B cell (primary cell): Measurements from ENCODE around the gene SMAD1. TPM values are rescaled to one million over a fixed set of nuclear protein-coding genes. Genes with fewer than 3 reads are reported as not detected.

ENCODE experiments used
- ATAC-seq: fragments of 200-7000 bp; cut with Tn5 transposase; one replicate; pipeline ENCODE4 v1.10.0; 2021; ENCODE audit warnings: low read depth, mild to moderate bottlenecking, moderate number of reproducible peaks, moderate library complexity
- CTCF ChIA-PET: fragments of 350-600 bp; sonication (Branson Sonifier 250); formaldehyde crosslinking; loops from one replicate; lab custom pipeline; 2021; ENCODE audit warnings: antibody characterized with exemption, inconsistent platforms; lab: Charles Lee
- POLR2A ChIA-PET: fragments of 350-600 bp; sonication (Branson Sonifier 250); formaldehyde crosslinking; loops from one replicate; lab custom pipeline; 2021; ENCODE audit warnings: antibody characterized with exemption; lab: Charles Lee
- DNase-seq: peaks from one replicate; pipeline ENCODE4 v3.0.0; 2013
- H2AFZ ChIP-seq: 2 replicates; pipeline ENCODE4 v1.6.1; 2012; ENCODE audit warnings: mild to moderate bottlenecking, low read depth, low read length; ENCODE audit not compliant: insufficient read depth, poor library complexity, severe bottlenecking
- H3K27ac ChIP-seq, 2 donors: 1 replicate in 1 of 2; 2 replicates in 1 of 2; pipeline ENCODE4 v1.5.1; 2012 to 2013; ENCODE audit warnings: low read length in 2 of 2, mild to moderate bottlenecking in 2 of 2, moderate library complexity in 1 of 2
- H3K27me3 ChIP-seq, 4 experiments: fragments of 200-600 bp in 1 of 4; sonication (generic) in 1 of 4; replicated peaks in 1 of 4; 1 replicate in 2 of 4; 2 replicates in 2 of 4; pipeline versions ENCODE4 v1.6.1 to v1.7.0; 2013 to 2016; ENCODE audit warnings: low read length in 3 of 4, mild to moderate bottlenecking in 2 of 4, mixed read lengths in 1 of 4, moderate library complexity in 1 of 4; ENCODE audit not compliant: insufficient read depth in 4 of 4, control insufficient read depth in 3 of 4; ENCODE audit errors: control extremely low read depth in 1 of 4
- H3K36me3 ChIP-seq, 2 experiments: replicated peaks in 1 of 2; 1 replicate in 1 of 2; 2 replicates in 1 of 2; pipeline versions ENCODE4 v1.6.1 to v1.7.1; 2013; ENCODE audit warnings: low read length in 1 of 2; ENCODE audit not compliant: insufficient read depth in 2 of 2, control insufficient read depth in 1 of 2; ENCODE audit errors: control extremely low read depth in 1 of 2, extremely low read depth in 1 of 2
- H3K4me1 ChIP-seq, 2 donors: fragments of 200-600 bp in 1 of 2; sonication (generic) in 1 of 2; 1 replicate in 1 of 2; 2 replicates in 1 of 2; pipeline versions ENCODE4 v1.5.1 to v1.6.1; 2013 to 2017; ENCODE audit warnings: low read length in 2 of 2; ENCODE audit not compliant: control insufficient read depth in 2 of 2, insufficient read depth in 2 of 2
- H3K4me2 ChIP-seq: replicated peaks from 2 replicates; pipeline ENCODE3; 2012; ENCODE audit warnings: mild to moderate bottlenecking, low read depth, low read length; ENCODE audit not compliant: poor library complexity, severe bottlenecking
- H3K4me3 ChIP-seq, 5 experiments: fragments of 200-600 bp in 1 of 5; sonication (generic) in 1 of 5; 1 replicate in 3 of 5; 2 replicates in 2 of 5; pipeline versions ENCODE4 v1.5.1 to v1.7.0; 2011 to 2016; ENCODE audit warnings: low read length in 4 of 5, mild to moderate bottlenecking in 4 of 5, low read depth in 2 of 5, control low read depth in 1 of 5, moderate library complexity in 1 of 5; ENCODE audit not compliant: insufficient read depth in 1 of 5; ENCODE audit errors: control extremely low read depth in 1 of 5, extremely low read depth in 1 of 5
- H3K79me2 ChIP-seq: fragments of 200-600 bp; sonication (generic); one replicate; pipeline ENCODE4 v1.6.0; 2016; ENCODE audit warnings: low read length; ENCODE audit not compliant: control insufficient read depth, insufficient read depth
- H3K9ac ChIP-seq: fragments of 200-600 bp; sonication (generic); 2 replicates; pipeline ENCODE4 v1.6.1; 2017; ENCODE audit warnings: mild to moderate bottlenecking, low read length, moderate library complexity
- H3K9me3 ChIP-seq, 3 donors: one replicate each; pipeline versions ENCODE4 v1.6.1 to v1.7.1; 2013; ENCODE audit warnings: low read length in 2 of 3; ENCODE audit not compliant: control insufficient read depth in 2 of 3, insufficient read depth in 1 of 3; ENCODE audit errors: control extremely low read depth in 1 of 3
- H4K20me1 ChIP-seq: 2 replicates; pipeline ENCODE4 v1.6.0; 2012; ENCODE audit warnings: mild to moderate bottlenecking, low read length; ENCODE audit not compliant: insufficient read depth, control insufficient read depth, poor library complexity, severe bottlenecking
- H3K27ac Mint-ChIP-seq: one replicate; pipeline ENCODE4 v1.8.0; 2021; ENCODE audit warnings: mixed read lengths
- H3K27me3 Mint-ChIP-seq: one replicate; pipeline ENCODE4 v1.8.0; 2021; ENCODE audit warnings: mixed read lengths
- H3K4me1 Mint-ChIP-seq: one replicate; pipeline ENCODE4 v1.8.0; 2021; ENCODE audit warnings: mixed read lengths
- H3K4me3 Mint-ChIP-seq: one replicate; pipeline ENCODE4 v1.8.0; 2021; ENCODE audit warnings: mixed read lengths
- H3K9me3 Mint-ChIP-seq: one replicate; pipeline ENCODE4 v1.8.0; 2022; ENCODE audit warnings: mixed read lengths; ENCODE audit not compliant: insufficient read depth
- CTCF ChIP-seq: fragments of 200-600 bp; IDR thresholded peaks from one replicate; pipeline ENCODE4 v1.8.0; 2022; ENCODE audit warnings: antibody characterized with exemption, mild to moderate bottlenecking
- EZH2 ChIP-seq: IDR thresholded peaks from 2 replicates; pipeline ENCODE4 v1.6.1; 2012; ENCODE audit warnings: borderline replicate concordance, low read depth, mild to moderate bottlenecking, moderate library complexity, low read length; ENCODE audit not compliant: insufficient read depth, poor library complexity, severe bottlenecking
- whole genome bisulfite sequencing: methylation state at CpG from one replicate; pipeline ENCODE4 v1.1.5; 2013; ENCODE audit warnings: missing lambda C conversion rate; ENCODE audit not compliant: insufficient coverage; 5-methylcytosine and 5-hydroxymethylcytosine counted together
- intact Hi-C: fragments of 100-400 bp; cut with micrococcal nuclease; formaldehyde crosslinking; loops from one replicate; pipeline ENCODE4 v1.10.0; 2022
- polyA plus RNA-seq: library from polyadenylated mRNA; depleted of rRNA; stranded (reverse); fragments of >200 nt; gene quantifications from 2 replicates; pipeline ENCODE4 v1.2.3, GENCODE V29; 2012
- total RNA-seq, 2 donors: library from RNA; stranded (reverse); fragments of 120-200 nt in 1 of 2; gene quantifications; 1 replicate in 1 of 2; 2 replicates in 1 of 2; pipeline versions ENCODE4 v1.2.3 to v1.2.4, GENCODE V29; 2013 to 2022

Gene SMAD1
- total and polyA plus RNA-seq, 2 donors (not counting 1 experiment from before 2014, with no cell fraction given): 0.12 TPM; not detected in 1

GRCh38 chr4:145530189-145530588, 48.5 kb downstream of the SMAD1 start:
- intact Hi-C loops: no loop called here
- Histone ChIP-seq H3K27ac (no peak overlapping the region), H3K27me3 (no peaks in the 10 kb centered on the region), H3K9me3 (no peaks in the 10 kb centered on the region), H3K4me3 (no peak overlapping the region), H3K36me3 (no peaks in the 10 kb centered on the region), H3K4me1 (no peaks in the 10 kb centered on the region), H3K9ac (no peak overlapping the region), H4K20me1 (no peaks in the 10 kb centered on the region), H3K79me2 (no peaks in the 10 kb centered on the region), H3K4me2 (no peak overlapping the region), H2AFZ (no peak overlapping the region)
- TF ChIP-seq EZH2: no peak
- no peak for TF ChIP-seq CTCF
- ChIA-PET POLR2A (no interaction called here), CTCF (interaction anchor here (0.6 kb wide), 1 partner anchor 25 kb away, joined by 4 read pairs; no protein-coding TSS in a partner anchor)
- ATAC-seq: no peak
- Mint-ChIP-seq H3K27me3 (no peaks in the 10 kb centered on the region), H3K4me1 (peaks cover 2% of the 10 kb centered on the region), H3K27ac (no peak overlapping the region), H3K9me3 (no peaks in the 10 kb centered on the region), H3K4me3 (no peak overlapping the region)
- 60% methylated on average over 2 of the region's 2 CpGs for WGBS
- DNase-seq: no peak

- no peak overlapping the region for H3K4me2 ChIP-seq
- H3K4me1 Mint-ChIP-seq: no peaks in the 10 kb centered on the region
These were observed 49.0 kb downstream of the SMAD1 start for GRCh38 chr4:145530662-145531061.

More at GRCh38 chr4:145530662-145531061, 49.0 kb downstream of the SMAD1 start:
- no peak overlapping the region for H3K27ac Mint-ChIP-seq
- intact Hi-C loops: no loop called here
- Histone ChIP-seq H4K20me1 (no peaks in the 10 kb centered on the region), H3K27ac (no peak overlapping the region), H2AFZ (no peak overlapping the region), H3K9me3 (no peaks in the 10 kb centered on the region), H3K79me2 (no peaks in the 10 kb centered on the region), H3K9ac (no peak overlapping the region), H3K4me1 (no peaks in the 10 kb centered on the region), H3K27me3 (no peaks in the 10 kb centered on the region), H3K4me3 (no peak overlapping the region), H3K36me3 (no peaks in the 10 kb centered on the region)
- DNase-seq: no peak
- no CpG with 5 or more reads among the region's 1 CpG for WGBS
- no peak for ATAC-seq
- ChIA-PET CTCF (no interaction called here), POLR2A (no interaction called here)
- H3K4me3 Mint-ChIP-seq: no peak overlapping the region
- no peak for TF ChIP-seq EZH2
- peaks cover 3% of the 10 kb centered on the region for H3K27me3 Mint-ChIP-seq
- no peaks in the 10 kb centered on the region for H3K9me3 Mint-ChIP-seq
